Measurements from ENCODE around the gene COTL1.
"Not testable (repeated sequence)": the region's sequence is repeated elsewhere in the genome, so short reads cannot be mapped to it uniquely, and the experiment has no call there.

COTL1 gene

DNA sequence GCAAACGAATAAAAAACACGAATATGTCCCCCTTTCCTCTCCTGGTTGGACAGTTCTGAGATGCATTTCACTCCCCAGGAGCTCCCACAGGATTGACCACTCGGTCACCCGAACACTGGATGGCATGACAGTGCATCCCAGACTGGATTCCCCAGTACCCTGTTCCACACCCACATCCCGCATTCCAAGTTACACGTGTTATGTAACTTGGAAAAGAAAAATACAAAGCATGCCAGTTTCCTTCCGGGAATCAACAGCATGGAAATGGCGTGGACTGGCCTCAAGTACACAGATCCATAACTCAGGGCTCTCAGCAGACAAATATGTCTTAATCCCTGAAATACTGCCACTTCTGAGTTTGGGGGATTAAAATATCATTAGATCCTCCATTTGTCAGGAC, 17.8 kb upstream of the COTL1 start:
- no peak overlapping the region for H3K9ac ChIP-seq (ENCODE audit: low read depth, low read length, poor library complexity, severe bottlenecking)
- TF ChIP-seq, protein P1, sequence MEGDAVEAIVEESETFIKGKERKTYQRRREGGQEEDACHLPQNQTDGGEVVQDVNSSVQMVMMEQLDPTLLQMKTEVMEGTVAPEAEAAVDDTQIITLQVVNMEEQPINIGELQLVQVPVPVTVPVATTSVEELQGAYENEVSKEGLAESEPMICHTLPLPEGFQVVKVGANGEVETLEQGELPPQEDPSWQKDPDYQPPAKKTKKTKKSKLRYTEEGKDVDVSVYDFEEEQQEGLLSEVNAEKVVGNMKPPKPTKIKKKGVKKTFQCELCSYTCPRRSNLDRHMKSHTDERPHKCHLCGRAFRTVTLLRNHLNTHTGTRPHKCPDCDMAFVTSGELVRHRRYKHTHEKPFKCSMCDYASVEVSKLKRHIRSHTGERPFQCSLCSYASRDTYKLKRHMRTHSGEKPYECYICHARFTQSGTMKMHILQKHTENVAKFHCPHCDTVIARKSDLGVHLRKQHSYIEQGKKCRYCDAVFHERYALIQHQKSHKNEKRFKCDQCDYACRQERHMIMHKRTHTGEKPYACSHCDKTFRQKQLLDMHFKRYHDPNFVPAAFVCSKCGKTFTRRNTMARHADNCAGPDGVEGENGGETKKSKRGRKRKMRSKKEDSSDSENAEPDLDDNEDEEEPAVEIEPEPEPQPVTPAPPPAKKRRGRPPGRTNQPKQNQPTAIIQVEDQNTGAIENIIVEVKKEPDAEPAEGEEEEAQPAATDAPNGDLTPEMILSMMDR (conservative IDR thresholded peaks at IDR 0.05; ENCODE audit: low read length), result no peak
- TF ChIP-seq EZH2phosphoT487 (IDR thresholded peaks at IDR 0.05; ENCODE audit: borderline replicate concordance), result no peak
- H3K36me3 ChIP-seq (ENCODE audit: insufficient read depth, low read length), result no peaks in the 10 kb centered on the region
- H3K9me3 ChIP-seq (ENCODE audit: insufficient read depth, low read depth, low read length), result no peaks in the 10 kb centered on the region
- no peak overlapping the region for H2AFZ ChIP-seq (ENCODE audit: low read length)
- no peaks in the 10 kb centered on the region for H3K79me2 ChIP-seq (ENCODE audit: insufficient read depth, low read length)
- H3K4me3 ChIP-seq (ENCODE audit: low read length, poor library complexity, severe bottlenecking), result no peak overlapping the region
- H3K4me1 ChIP-seq (ENCODE audit: insufficient read depth, low read length, poor library complexity, severe bottlenecking), result peaks cover 7% of the 10 kb centered on the region
- no peaks in the 10 kb centered on the region for H3K27me3 ChIP-seq (ENCODE audit: insufficient read depth, low read length, poor library complexity, severe bottlenecking)
- H3K9me2 ChIP-seq (replicated peaks; ENCODE audit: low read depth, low read length), result no peaks in the 10 kb centered on the region
- no peaks in the 10 kb centered on the region for H3F3A ChIP-seq (ENCODE audit: low read depth)
- H3K4me2 ChIP-seq (ENCODE audit: low read depth, low read length, poor library complexity, severe bottlenecking), result no peak overlapping the region
- H4K20me1 ChIP-seq (ENCODE audit: insufficient read depth, low read length, poor library complexity, severe bottlenecking), result no peaks in the 10 kb centered on the region

DNA sequence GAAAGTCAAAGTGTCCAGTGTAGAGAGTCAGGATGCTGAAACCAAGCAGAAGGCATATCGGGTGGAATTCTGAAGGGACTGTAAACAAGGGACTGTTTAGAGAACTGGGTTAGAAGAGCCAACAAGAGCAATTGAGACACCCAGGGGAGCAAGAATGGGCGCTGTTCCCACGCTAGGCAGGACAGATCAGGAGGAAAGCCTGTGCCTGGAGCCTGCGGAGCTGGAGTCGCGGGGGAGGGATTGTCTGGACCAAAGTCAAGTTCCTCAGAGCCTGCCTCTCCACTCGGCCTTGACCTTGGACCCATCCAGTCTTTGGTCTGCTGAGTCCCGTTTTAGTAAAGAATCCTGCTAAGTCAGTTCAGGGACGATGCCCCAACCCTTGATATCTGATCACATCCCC, 15.7 kb upstream of the COTL1 start:
- Histone ChIP-seq H3K4me3 (ENCODE audit: low read length, poor library complexity, severe bottlenecking) (no peak overlapping the region), H3K27me3 (ENCODE audit: insufficient read depth, low read length, poor library complexity, severe bottlenecking) (no peaks in the 10 kb centered on the region), H3K4me2 (ENCODE audit: low read depth, low read length, poor library complexity, severe bottlenecking) (no peak overlapping the region), H3K9ac (ENCODE audit: low read depth, low read length, poor library complexity, severe bottlenecking) (no peak overlapping the region), H2AFZ (ENCODE audit: low read length) (no peak overlapping the region), H3K4me1 (ENCODE audit: insufficient read depth, low read length, poor library complexity, severe bottlenecking) (no peaks in the 10 kb centered on the region), H3K79me2 (ENCODE audit: insufficient read depth, low read length) (no peaks in the 10 kb centered on the region), H3K9me2 (replicated peaks; ENCODE audit: low read depth, low read length) (no peaks in the 10 kb centered on the region), H3F3A (ENCODE audit: low read depth) (no peaks in the 10 kb centered on the region), H4K20me1 (ENCODE audit: insufficient read depth, low read length, poor library complexity, severe bottlenecking) (no peaks in the 10 kb centered on the region), H3K9me3 (ENCODE audit: insufficient read depth, low read depth, low read length) (no peaks in the 10 kb centered on the region), H3K36me3 (ENCODE audit: insufficient read depth, low read length) (no peaks in the 10 kb centered on the region)
- TF ChIP-seq, protein P1 (conservative IDR thresholded peaks at IDR 0.05; ENCODE audit: low read length), result no peak
- TF ChIP-seq EZH2phosphoT487 (IDR thresholded peaks at IDR 0.05; ENCODE audit: borderline replicate concordance), result no peak

DNA sequence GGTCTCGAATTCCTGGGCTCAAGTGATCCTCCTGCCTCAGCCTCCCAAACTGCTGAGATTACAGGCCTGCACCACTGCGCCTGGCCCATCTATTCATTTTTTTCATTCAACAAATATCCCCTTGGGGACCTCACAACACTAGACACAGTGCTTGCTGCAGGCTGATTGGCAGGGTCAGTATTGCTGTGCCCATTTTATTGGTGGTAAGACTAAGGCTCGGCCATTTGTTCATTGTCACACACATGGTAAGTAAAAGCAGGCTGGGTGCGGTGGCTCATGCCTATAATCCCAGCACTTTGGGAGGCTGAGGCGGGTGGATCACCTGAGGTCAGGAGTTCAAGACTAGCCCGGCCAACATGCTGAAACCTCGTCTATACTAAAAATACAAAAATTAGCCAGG, 15.0 kb upstream of the COTL1 start:
- not testable (repeated sequence) for H4K20me1 ChIP-seq (ENCODE audit: insufficient read depth, low read length, poor library complexity, severe bottlenecking); H2AFZ ChIP-seq (ENCODE audit: low read length); H3K4me3 ChIP-seq (ENCODE audit: low read length, poor library complexity, severe bottlenecking); H3K9me3 ChIP-seq (ENCODE audit: insufficient read depth, low read depth, low read length); H3K9ac ChIP-seq (ENCODE audit: low read depth, low read length, poor library complexity, severe bottlenecking); H3F3A ChIP-seq (ENCODE audit: low read depth); H3K36me3 ChIP-seq (ENCODE audit: insufficient read depth, low read length); H3K27me3 ChIP-seq (ENCODE audit: insufficient read depth, low read length, poor library complexity, severe bottlenecking); H3K4me1 ChIP-seq (ENCODE audit: insufficient read depth, low read length, poor library complexity, severe bottlenecking); H3K79me2 ChIP-seq (ENCODE audit: insufficient read depth, low read length); H3K9me2 ChIP-seq (replicated peaks; ENCODE audit: low read depth, low read length); H3K4me2 ChIP-seq (ENCODE audit: low read depth, low read length, poor library complexity, severe bottlenecking)

DNA sequence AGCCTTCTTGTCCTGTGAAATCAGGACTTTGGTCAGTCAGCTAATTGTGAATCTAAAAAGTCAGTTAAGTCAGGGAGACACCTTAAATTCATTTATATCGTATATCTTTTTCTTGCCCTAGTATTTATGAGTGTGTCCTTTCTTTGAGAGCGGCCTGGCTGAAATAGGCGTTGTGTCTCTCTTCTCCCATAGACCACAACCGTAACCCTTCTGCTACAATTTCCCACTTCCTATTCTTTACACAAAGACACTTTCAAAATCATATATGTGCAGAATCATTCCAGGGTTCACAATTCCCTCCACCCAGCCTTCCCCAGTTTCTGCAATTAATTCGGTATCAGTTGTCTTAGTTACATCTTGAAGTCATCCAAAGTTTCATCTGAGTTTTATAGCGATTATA, 14.0 kb upstream of the COTL1 start:
- Histone ChIP-seq H3F3A (ENCODE audit: low read depth) (no peaks in the 10 kb centered on the region), H2AFZ (ENCODE audit: low read length) (no peak overlapping the region)

More for the DNA sequence above, 14.0 kb upstream of the COTL1 start:
- Histone ChIP-seq H4K20me1 (ENCODE audit: insufficient read depth, low read length, poor library complexity, severe bottlenecking) (no peaks in the 10 kb centered on the region), H3K4me2 (ENCODE audit: low read depth, low read length, poor library complexity, severe bottlenecking) (no peak overlapping the region), H3K79me2 (ENCODE audit: insufficient read depth, low read length) (no peaks in the 10 kb centered on the region), H3K9me3 (ENCODE audit: insufficient read depth, low read depth, low read length) (no peaks in the 10 kb centered on the region), H3K4me1 (ENCODE audit: insufficient read depth, low read length, poor library complexity, severe bottlenecking) (no peaks in the 10 kb centered on the region), H3K36me3 (ENCODE audit: insufficient read depth, low read length) (no peaks in the 10 kb centered on the region), H3K9me2 (replicated peaks; ENCODE audit: low read depth, low read length) (no peaks in the 10 kb centered on the region), H3K27me3 (ENCODE audit: insufficient read depth, low read length, poor library complexity, severe bottlenecking) (no peaks in the 10 kb centered on the region), H3K9ac (ENCODE audit: low read depth, low read length, poor library complexity, severe bottlenecking) (no peak overlapping the region), H3K4me3 (ENCODE audit: low read length, poor library complexity, severe bottlenecking) (no peak overlapping the region)
- TF ChIP-seq EZH2phosphoT487 (IDR thresholded peaks at IDR 0.05; ENCODE audit: borderline replicate concordance), result no peak
- TF ChIP-seq, protein P1 (conservative IDR thresholded peaks at IDR 0.05; ENCODE audit: low read length), result no peak

Data from Loucy (cell line).